ENCODE results near the gene C12orf43.
A peak's percentile ranks its signal among the peaks of the same experiment; 100 is the strongest.
"Not testable (repeated sequence)": the region's sequence is repeated elsewhere in the genome, so short reads cannot be mapped to it uniquely, and the experiment has no call there.

The C12orf43 gene

GRCh38 chr12:121015825-121016766 is at the start of gene C12orf43:
C12orf43 (minus strand) TSS chr12:121016487; CDS start chr12:121016474, 13 bp downstream.
- peak; percentile 89 for DNase-seq (ENCODE audit: low spot score)

DNA sequence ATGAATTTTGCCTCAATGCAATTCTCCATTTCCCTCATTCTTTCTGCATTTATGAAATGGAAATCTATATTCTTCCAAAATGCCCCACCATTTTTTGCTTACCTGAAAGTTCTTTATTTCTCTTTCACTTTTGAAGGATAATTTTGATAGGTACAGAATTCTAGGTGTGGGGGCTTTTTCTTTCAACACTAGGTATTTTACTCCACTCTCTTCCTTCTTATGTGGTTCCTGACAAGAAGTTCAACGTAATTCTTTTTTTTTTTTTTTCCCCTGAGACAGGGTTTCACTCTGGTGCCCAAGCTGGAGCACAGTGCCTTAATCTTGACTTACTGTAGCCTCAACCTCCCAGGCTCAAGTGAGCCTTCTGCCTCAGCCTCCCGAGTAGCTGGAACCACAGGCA is 49.1 kb upstream of the C12orf43 start:
- DNase-seq (ENCODE audit: low spot score) = no peak

GRCh38 chr12:121064586-121064985 is 48.3 kb upstream of the C12orf43 start:
- not testable (repeated sequence) for DNase-seq (ENCODE audit: low spot score)

DNA sequence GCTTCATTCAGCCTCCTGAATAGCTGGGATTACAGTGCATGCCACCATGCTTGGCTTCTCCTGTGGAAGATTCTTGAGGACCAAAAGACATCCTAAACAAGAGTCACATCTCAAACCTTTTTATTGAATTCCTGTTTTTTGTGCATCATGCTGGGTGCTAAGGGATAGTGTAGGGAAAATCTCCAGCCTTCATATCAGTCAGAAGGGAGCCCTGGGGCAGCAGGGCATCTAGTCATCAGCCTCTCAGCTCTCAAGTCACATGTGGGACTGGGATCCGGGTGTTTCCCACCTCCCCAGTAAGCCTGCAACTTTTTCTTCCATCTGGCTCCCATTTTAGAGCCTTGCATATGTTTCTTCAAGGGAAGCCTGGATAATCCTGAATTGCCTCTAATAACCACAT is 47.8 kb upstream of the C12orf43 start:
- no peak for DNase-seq (ENCODE audit: low spot score)

DNA sequence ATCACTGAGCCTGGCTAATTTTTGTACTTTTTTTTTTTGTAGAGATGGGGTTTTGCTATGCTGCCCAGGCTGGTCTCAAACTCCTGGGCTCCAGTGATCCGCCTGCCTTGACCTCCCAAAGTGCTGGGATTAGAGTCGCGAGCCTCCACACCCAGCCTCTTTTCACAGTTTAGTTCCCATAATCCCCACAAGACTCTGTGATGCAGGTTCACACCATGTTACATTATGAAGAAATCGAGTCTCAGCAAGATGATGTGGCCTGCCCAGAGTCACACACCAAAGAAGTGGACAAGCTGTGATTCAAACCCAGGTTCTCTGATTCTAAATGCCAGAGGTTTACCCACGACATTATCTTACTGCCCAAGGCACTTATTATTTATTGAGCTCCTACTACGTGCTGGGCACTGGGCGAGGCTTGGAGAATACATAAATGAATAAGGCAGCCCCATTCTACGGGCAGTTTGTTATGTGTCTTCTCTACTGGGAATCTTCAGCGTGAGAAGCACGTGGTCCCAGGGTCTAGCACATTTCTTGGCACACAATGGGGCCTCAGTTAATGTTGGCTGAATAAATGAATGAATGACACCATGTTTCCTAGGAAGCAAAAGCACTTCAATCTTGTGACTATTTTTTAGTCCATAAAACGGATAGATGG is 46.2 kb upstream of the C12orf43 start:
- no peak for DNase-seq (ENCODE audit: low spot score)

DNA sequence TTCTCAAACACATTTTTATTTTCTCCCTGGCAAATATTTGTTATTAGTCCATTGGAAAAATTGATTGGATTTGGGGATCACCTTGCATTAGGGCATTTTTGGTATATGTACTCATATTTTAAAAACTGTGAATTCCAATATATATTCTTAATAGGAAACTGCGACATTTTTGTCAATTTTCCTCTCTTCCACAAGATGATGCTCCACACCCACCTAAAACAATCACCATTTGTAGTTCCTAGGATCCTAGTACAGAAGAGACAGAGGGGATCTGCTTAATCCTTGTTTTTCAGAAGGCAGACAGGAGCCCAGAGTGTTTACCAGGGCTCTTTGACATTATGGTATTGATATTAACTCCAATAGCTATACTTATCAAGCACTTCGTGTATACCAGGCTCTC is 45.5 kb upstream of the C12orf43 start:
- DNase-seq (ENCODE audit: low spot score) = no peak

DNA sequence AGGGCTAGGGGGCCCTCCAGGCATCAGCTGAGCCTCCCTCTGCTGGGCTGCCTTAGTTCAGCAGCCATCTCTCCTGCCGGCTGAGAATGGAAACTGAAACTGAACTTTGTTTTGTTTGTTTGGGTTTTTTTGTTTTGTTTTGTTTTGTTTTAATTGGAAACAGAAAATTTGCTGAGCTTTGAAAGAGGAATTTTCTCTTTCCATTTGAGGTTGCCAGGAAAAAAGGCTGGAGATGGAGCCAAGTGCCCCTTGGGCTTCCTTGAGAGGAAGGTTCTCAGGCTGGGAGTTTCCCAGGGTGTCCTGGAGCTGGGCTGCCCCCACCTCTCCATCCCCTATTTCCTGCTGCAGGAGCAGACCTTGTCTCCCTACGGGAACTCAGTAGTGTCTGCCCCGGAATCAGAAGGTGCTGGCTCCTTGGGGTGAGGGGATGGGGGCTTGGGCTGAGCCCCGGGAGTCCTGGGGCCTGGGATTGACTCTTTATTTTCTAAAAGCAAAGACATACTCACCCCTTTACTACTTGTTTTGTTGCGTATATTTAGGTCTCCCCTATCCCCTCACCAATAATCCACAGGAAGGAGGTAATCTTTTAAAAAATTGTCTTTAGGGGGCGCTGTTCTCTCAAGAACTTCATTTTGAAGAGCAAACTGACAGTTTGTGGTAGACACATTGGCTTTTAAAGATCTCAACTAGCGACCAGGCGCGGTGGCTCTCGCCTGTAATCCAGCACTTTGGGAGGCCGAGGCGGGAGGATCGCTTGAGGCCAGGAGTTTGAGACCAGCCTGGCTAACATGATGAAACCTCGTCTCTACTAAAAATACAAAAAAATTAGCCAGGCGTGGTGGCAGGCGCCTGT is 44.1 kb upstream of the C12orf43 start:
- DNase-seq (ENCODE audit: low spot score) = peak; percentile 54

- peak; percentile 45 for DNase-seq (ENCODE audit: low spot score)
Observed at GRCh38 chr12:121059031-121059898, 43.0 kb upstream of the C12orf43 start.

DNA sequence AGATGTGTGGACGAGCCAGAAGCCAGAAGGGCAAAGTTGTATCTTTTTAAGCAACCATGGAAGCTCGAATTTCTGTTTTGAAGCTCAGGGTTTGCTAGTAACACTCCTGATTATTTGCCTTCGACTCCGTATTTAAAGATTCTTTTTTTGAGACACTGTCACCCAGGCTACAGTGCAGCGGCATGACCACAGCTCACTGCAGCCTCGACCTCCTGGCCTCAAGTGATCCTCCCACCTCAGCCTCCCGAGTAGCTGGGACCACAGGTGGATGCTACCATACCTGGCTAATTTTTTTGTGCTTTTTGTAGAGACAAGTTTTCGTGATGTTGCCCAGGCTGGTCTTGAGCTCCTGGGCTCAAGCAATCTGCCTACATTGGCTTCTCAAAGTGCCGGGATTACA is 41.5 kb upstream of the C12orf43 start:
- DNase-seq (ENCODE audit: low spot score) = no peak

GRCh38 chr12:121053706-121054105 is 37.4 kb upstream of the C12orf43 start:
- DNase-seq (ENCODE audit: low spot score) = no peak

- no peak for DNase-seq (ENCODE audit: low spot score)
Observed at GRCh38 chr12:121050725-121051124, 34.4 kb upstream of the C12orf43 start.

DNA sequence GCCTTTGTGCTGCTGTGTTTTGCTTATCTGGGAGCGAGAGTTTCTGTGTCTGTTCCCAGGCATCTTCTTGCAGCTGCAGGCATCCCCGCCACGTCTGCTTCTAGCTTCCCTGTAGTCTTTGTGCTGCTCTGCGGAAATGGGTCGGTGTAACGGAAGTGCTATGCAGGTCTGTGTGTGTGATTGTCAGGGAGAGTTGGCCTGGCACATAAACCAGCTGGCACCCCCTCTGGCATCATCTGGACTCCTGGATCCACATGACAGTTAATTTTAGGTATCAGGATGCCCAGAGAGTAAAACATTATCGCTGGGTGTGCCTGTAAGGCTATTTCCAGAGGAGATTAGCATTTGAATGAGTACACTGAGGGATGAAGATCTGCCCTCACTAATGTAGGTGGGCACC is 32.2 kb upstream of the C12orf43 start:
- DNase-seq (ENCODE audit: low spot score) = no peak

GRCh38 chr12:121047400-121047799 is 31.1 kb upstream of the C12orf43 start:
- DNase-seq (ENCODE audit: low spot score) = not testable (repeated sequence)

DNA sequence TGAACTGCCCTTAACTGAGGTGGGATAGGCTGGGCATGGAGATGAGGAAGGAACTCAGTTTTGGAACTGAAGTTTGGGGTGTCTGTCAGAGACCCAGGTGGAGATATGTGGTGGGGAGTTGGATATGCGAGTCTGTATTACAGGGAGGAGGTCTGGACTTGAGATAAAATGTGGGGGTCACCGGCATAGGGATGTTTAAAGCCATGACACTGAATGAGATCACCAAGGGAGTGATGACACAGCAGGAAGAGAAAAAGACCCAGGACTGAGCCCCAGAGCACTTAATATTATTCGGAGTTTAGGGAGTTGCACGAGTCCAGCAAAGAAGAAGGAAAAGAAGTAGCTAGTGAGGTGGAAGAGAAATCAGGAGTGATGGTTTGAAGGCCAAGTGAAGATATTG is 26.8 kb upstream of the C12orf43 start:
- DNase-seq (ENCODE audit: low spot score) = no peak

- DNase-seq (ENCODE audit: low spot score) = peak; percentile 55
Observed at GRCh38 chr12:121038861-121039668, 22.8 kb upstream of the C12orf43 start, which contains the start of gene OASL. OASL (minus strand) TSS chr12:121039246; CDS start chr12:121038971, 275 bp downstream.

DNA sequence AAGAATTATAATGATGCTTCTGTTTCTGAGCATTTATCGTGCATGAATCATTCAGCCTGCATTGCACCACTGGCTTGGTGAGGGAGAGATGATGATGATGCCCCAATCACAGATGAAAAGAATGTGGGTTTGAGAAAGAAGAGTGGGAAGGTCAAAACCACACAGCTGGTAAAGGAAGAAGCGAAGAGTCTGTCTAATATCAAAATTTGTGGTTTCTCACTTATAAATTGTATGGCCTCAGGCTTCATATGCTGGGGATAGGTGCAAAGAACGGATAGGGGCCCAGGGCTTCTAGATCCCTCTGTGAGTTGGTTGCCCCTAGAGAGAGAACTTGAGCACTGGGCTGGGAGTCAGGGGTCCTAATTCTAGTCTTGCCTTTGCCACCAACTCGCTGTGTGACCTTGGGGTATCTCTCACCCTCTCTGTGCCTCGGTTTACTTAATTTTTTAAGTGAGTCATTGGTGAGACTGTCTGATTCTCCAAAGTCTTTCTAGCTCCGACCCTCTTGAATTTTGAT is 20.6 kb upstream of the C12orf43 start:
- DNase-seq (ENCODE audit: low spot score) = peak; percentile 78

DNA sequence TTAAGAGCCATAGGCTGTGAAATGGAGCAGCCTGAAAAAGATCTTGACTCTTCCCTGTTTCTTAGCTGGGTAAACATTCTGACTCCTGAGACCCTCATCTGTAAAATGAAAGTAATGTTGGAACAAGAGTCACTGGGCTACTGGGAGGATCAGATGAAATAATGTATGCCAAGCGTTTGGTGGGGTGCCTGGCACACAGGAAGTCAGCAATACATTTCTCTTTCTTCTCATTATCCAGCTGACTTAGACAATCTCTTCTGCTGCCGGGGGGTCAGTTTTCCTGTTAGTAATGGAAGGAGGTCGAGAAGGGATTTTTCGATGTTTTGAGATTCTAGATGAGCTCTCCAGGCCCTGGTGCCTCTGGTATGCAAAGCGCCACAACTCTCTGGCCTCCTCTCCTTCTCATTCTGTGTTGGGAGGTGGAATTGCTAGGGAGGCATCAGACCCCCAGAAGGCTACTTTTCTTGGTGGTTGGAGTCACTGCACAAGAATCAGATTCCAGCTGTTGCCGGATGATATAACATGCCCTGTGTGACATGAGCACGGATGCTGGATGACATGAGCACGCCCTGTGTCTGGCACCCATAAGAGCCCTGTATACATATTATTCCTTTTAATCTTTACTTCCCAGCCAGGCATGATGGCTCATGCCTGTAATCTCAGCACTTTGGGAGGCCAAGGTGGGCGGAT is 18.5 kb upstream of the C12orf43 start:
- no peak for DNase-seq (ENCODE audit: low spot score)

DNA sequence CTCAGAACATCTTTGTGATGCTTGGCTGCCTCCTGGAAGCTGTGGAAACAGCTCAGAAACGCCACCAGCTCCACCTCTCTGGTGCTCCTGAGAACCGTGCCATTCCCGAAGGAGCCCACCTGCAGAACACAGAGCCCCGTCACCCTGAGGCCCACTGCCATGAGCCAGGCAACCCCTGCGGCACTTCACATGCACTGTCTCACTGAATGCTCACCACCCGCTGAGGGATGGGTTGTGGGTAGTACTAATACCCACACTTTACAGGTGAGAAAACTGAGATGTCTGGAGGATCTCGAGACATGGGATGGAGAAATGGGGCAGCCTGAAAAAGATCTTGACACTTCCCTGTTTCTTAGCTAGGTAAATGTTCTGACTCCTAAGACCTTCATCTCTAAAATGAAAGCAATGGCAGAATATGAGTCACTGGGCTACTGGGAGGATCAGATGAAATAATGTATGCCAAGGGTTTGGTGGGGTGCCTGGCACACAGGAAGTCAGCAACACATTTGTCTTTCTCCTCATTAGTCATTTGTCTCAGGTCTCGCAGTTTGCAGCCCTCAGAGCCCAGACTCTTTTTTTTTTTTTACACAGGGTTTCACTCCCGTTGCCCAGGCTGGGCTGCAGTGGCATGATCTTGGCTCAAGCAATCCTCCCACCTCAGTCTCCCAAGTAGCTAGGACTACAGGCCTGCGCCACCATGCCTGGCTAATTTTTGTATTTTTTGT is 17.5 kb upstream of the C12orf43 start:
- peak; percentile 94 for DNase-seq (ENCODE audit: low spot score)

All from kidney tubule cell (primary cell).